Measurements from ENCODE around the gene PHETA2.
"Not testable (repeated sequence)": the region's sequence is repeated elsewhere in the genome, so short reads cannot be mapped to it uniquely, and the experiment has no call there.

Gene PHETA2

GRCh38 chr22:42064629-42065028 lies 9.4 kb upstream of the PHETA2 start:
- peaks cover 3% of the 10 kb centered on the region for H3K4me1 Mint-ChIP-seq
- no peak overlapping the region for H3K4me3 Mint-ChIP-seq
- peaks cover 29% of the 10 kb centered on the region for H3K36me3 Mint-ChIP-seq
- DNase-seq (ENCODE audit: low spot score in 2 of 2): no peak
- no peak for ATAC-seq (ENCODE audit: low read depth)
- H3K9me3 Mint-ChIP-seq: no peaks in the 10 kb centered on the region
- no peak overlapping the region for H3K27ac Mint-ChIP-seq
- H3K27me3 Mint-ChIP-seq: no peaks in the 10 kb centered on the region

GRCh38 chr22:42065438-42066125 lies 8.5 kb upstream of the PHETA2 start:
- no peak for ATAC-seq (ENCODE audit: low read depth)
- H3K27me3 Mint-ChIP-seq: no peaks in the 10 kb centered on the region
- no peaks in the 10 kb centered on the region for H3K9me3 Mint-ChIP-seq
- H3K4me1 Mint-ChIP-seq: peaks cover 8% of the 10 kb centered on the region
- H3K27ac Mint-ChIP-seq: no peak overlapping the region
- no peak for DNase-seq (ENCODE audit: low spot score in 2 of 2)
- peaks cover 26% of the 10 kb centered on the region for H3K36me3 Mint-ChIP-seq
- no peak overlapping the region for H3K4me3 Mint-ChIP-seq

GRCh38 chr22:42066126-42066761 lies 7.8 kb upstream of the PHETA2 start:
- ATAC-seq (ENCODE audit: low read depth) (no peak), DNase-seq (ENCODE audit: low spot score in 2 of 2) (no peak)
- peaks cover 14% of the 10 kb centered on the region for H3K4me1 Mint-ChIP-seq
- H3K4me3 Mint-ChIP-seq: no peak overlapping the region
- H3K27me3 Mint-ChIP-seq: no peaks in the 10 kb centered on the region
- H3K27ac Mint-ChIP-seq: no peak overlapping the region
- peaks cover 22% of the 10 kb centered on the region for H3K36me3 Mint-ChIP-seq
- no peaks in the 10 kb centered on the region for H3K9me3 Mint-ChIP-seq

GRCh38 chr22:42066937-42067336 lies 7.1 kb upstream of the PHETA2 start:
- Mint-ChIP-seq H3K36me3 (peaks cover 22% of the 10 kb centered on the region), H3K27me3 (no peaks in the 10 kb centered on the region)
- no peak for ATAC-seq (ENCODE audit: low read depth)

GRCh38 chr22:42067671-42068251 lies 6.3 kb upstream of the PHETA2 start:
- peaks cover 18% of the 10 kb centered on the region for H3K36me3 Mint-ChIP-seq
- DNase-seq (ENCODE audit: low spot score in 2 of 2): no peak
- no peaks in the 10 kb centered on the region for H3K27me3 Mint-ChIP-seq
- H3K27ac Mint-ChIP-seq: no peak overlapping the region
- H3K4me1 Mint-ChIP-seq: peaks cover 19% of the 10 kb centered on the region
- no peak for ATAC-seq (ENCODE audit: low read depth)
- no peaks in the 10 kb centered on the region for H3K9me3 Mint-ChIP-seq
- H3K4me3 Mint-ChIP-seq: no peak overlapping the region

More at GRCh38 chr22:42066937-42067336, 7.1 kb upstream of the PHETA2 start:
- DNase-seq (ENCODE audit: low spot score in 2 of 2): no peak
- Mint-ChIP-seq H3K27ac (no peak overlapping the region), H3K9me3 (no peaks in the 10 kb centered on the region), H3K4me1 (peaks cover 19% of the 10 kb centered on the region), H3K4me3 (no peak overlapping the region)

GRCh38 chr22:42068291-42068690 lies 5.8 kb upstream of the PHETA2 start:
- peaks cover 13% of the 10 kb centered on the region for H3K36me3 Mint-ChIP-seq
- no peaks in the 10 kb centered on the region for H3K9me3 Mint-ChIP-seq
- H3K4me1 Mint-ChIP-seq: peaks cover 22% of the 10 kb centered on the region
- H3K27ac Mint-ChIP-seq: no peak overlapping the region
- H3K27me3 Mint-ChIP-seq: no peaks in the 10 kb centered on the region
- ATAC-seq (ENCODE audit: low read depth): no peak
- DNase-seq (ENCODE audit: low spot score in 2 of 2): no peak
- no peak overlapping the region for H3K4me3 Mint-ChIP-seq

- ATAC-seq (ENCODE audit: low read depth) (no peak), DNase-seq (ENCODE audit: low spot score in 2 of 2) (no peak)
- H3K4me1 Mint-ChIP-seq: peaks cover 24% of the 10 kb centered on the region
Measured at GRCh38 chr22:42069801-42070516, 4.1 kb upstream of the PHETA2 start.

GRCh38 chr22:42070517-42071422 lies 3.3 kb upstream of the PHETA2 start, which contains the start of gene NAGA:
TSS of gene NAGA (minus strand) at chr22:42070812. CDS start at chr22:42070297, 515 bp downstream.
- Mint-ChIP-seq H3K36me3 (peaks cover 5% of the 10 kb centered on the region), H3K27ac (peak within 1 kb of the TSS; percentile 88), H3K27me3 (no peaks in the 10 kb centered on the region), H3K9me3 (no peaks in the 10 kb centered on the region), H3K4me3 (peak within 1 kb of the TSS; percentile 93), H3K4me1 (peaks cover 26% of the 10 kb centered on the region)
- peak; percentile 94 for ATAC-seq (ENCODE audit: low read depth)
- peak; percentile 76 to 85 for DNase-seq (ENCODE audit: low spot score in 2 of 2)

More at GRCh38 chr22:42069801-42070516, 4.1 kb upstream of the PHETA2 start:
- Mint-ChIP-seq H3K9me3 (no peaks in the 10 kb centered on the region), H3K36me3 (peaks cover 12% of the 10 kb centered on the region), H3K27me3 (no peaks in the 10 kb centered on the region), H3K4me3 (peak overlapping the region; percentile 93), H3K27ac (peak overlapping the region; percentile 88)

- Mint-ChIP-seq H3K4me1 (peaks cover 26% of the 10 kb centered on the region), H3K4me3 (peak overlapping the region; percentile 93), H3K27ac (peak overlapping the region; percentile 88)
- not testable (repeated sequence) for H3K27me3 Mint-ChIP-seq; H3K36me3 Mint-ChIP-seq; DNase-seq (ENCODE audit: low spot score in 2 of 2); H3K9me3 Mint-ChIP-seq; ATAC-seq (ENCODE audit: low read depth)
Measured at GRCh38 chr22:42071508-42071907, 2.5 kb upstream of the PHETA2 start.

- H3K4me1 Mint-ChIP-seq: peaks cover 26% of the 10 kb centered on the region
- no peaks in the 10 kb centered on the region for H3K27me3 Mint-ChIP-seq
- ATAC-seq (ENCODE audit: low read depth): no peak
- H3K27ac Mint-ChIP-seq: no peak overlapping the region
- H3K4me3 Mint-ChIP-seq: peak overlapping the region; percentile 71
- DNase-seq (ENCODE audit: low spot score in 2 of 2): no peak
- H3K9me3 Mint-ChIP-seq: no peaks in the 10 kb centered on the region
- no peaks in the 10 kb centered on the region for H3K36me3 Mint-ChIP-seq
Measured at GRCh38 chr22:42072606-42073330, 1.3 kb upstream of the PHETA2 start.

- ATAC-seq (ENCODE audit: low read depth) (no peak), DNase-seq (ENCODE audit: low spot score in 2 of 2) (no peak)
- H3K27me3 Mint-ChIP-seq: no peaks in the 10 kb centered on the region
- no peaks in the 10 kb centered on the region for H3K9me3 Mint-ChIP-seq
- H3K27ac Mint-ChIP-seq: no peak overlapping the region
- H3K4me3 Mint-ChIP-seq: peak overlapping the region; percentile 71
- H3K4me1 Mint-ChIP-seq: peaks cover 25% of the 10 kb centered on the region
- no peaks in the 10 kb centered on the region for H3K36me3 Mint-ChIP-seq
Measured at GRCh38 chr22:42073621-42074041, 417 bp upstream of the PHETA2 start.

- Mint-ChIP-seq H3K4me3 (peak overlapping the region; percentile 83), H3K27me3 (no peaks in the 10 kb centered on the region), H3K4me1 (peaks cover 26% of the 10 kb centered on the region), H3K9me3 (no peaks in the 10 kb centered on the region), H3K27ac (peak overlapping the region; percentile 28), H3K36me3 (no peaks in the 10 kb centered on the region)
- no peak for ATAC-seq (ENCODE audit: low read depth)
- DNase-seq (ENCODE audit: low spot score in 2 of 2): no peak
Measured at GRCh38 chr22:42074846-42075676, 1.0 kb downstream of the PHETA2 start.

Measured in memory B cell (primary cell).